Measurements from ENCODE around the gene C1QL3. TPM values are rescaled to one million over a fixed set of nuclear protein-coding genes. Genes with fewer than 3 reads are reported as not detected.

The C1QL3 gene
- total RNA-seq, 2 experiments from 2014 or later, result not detected

GRCh38 chr10:16559236-16559773, 37.6 kb upstream of the C1QL3 start:
- Histone ChIP-seq H3K4me3 (ENCODE audit: low read depth, low read length, poor library complexity, severe bottlenecking) (no peak overlapping the region), H3K9me3 (ENCODE audit: low read length) (no peaks in the 10 kb centered on the region), H3K79me2 (ENCODE audit: insufficient read depth, low read depth, low read length) (no peaks in the 10 kb centered on the region), H3K9me2 (ENCODE audit: insufficient read depth, low read length) (no peaks in the 10 kb centered on the region), H3K4me1 (ENCODE audit: insufficient read depth, low read length, poor library complexity, severe bottlenecking) (no peaks in the 10 kb centered on the region), H3K36me3 (ENCODE audit: insufficient read depth, low read length) (no peaks in the 10 kb centered on the region), H2AFZ (ENCODE audit: low read length) (no peak overlapping the region), H3K4me2 (ENCODE audit: low read length) (no peak overlapping the region), H3K27ac (ENCODE audit: low read depth, low read length, poor library complexity, severe bottlenecking) (no peak overlapping the region), H4K20me1 (ENCODE audit: insufficient read depth, low read length) (no peaks in the 10 kb centered on the region)
- intact Hi-C loops (cut with micrococcal nuclease; ENCODE audit: unreplicated experiment), result no loop called here
- no TSS peak for BruUV-seq (replicated peaks)
- TF ChIP-seq EZH2phosphoT487 (IDR thresholded peaks at IDR 0.05; ENCODE audit: borderline replicate concordance, low read depth, low read length) (no peak), CTCF (conservative IDR thresholded peaks at IDR 0.05; ENCODE audit: low read length) (no peak)
- ChIA-PET POLR2A (interaction anchor here (0.9 kb wide), 1 partner anchor 8 kb away, joined by 4 read pairs; no protein-coding TSS in a partner anchor), CTCF (ENCODE audit: unreplicated experiment) (no interaction called here)
- no peak for DNase-seq (ENCODE audit: low spot score)

- intact Hi-C loops (cut with micrococcal nuclease; ENCODE audit: unreplicated experiment), result no loop called here
- DNase-seq (ENCODE audit: low spot score), result no peak
- H3K9me3 ChIP-seq (ENCODE audit: low read length), result no peaks in the 10 kb centered on the region
- H4K20me1 ChIP-seq (ENCODE audit: insufficient read depth, low read length), result no peaks in the 10 kb centered on the region
- TF ChIP-seq CTCF (conservative IDR thresholded peaks at IDR 0.05; ENCODE audit: low read length) (no peak), EZH2phosphoT487 (IDR thresholded peaks at IDR 0.05; ENCODE audit: borderline replicate concordance, low read depth, low read length) (no peak)
- H3K4me1 ChIP-seq (ENCODE audit: insufficient read depth, low read length, poor library complexity, severe bottlenecking), result no peaks in the 10 kb centered on the region
- POLR2A ChIA-PET, result no interaction called here
- no peaks in the 10 kb centered on the region for H3K9me2 ChIP-seq (ENCODE audit: insufficient read depth, low read length)
- no peaks in the 10 kb centered on the region for H3K79me2 ChIP-seq (ENCODE audit: insufficient read depth, low read depth, low read length)
- H3K4me2 ChIP-seq (ENCODE audit: low read length), result no peak overlapping the region
- CTCF ChIA-PET (ENCODE audit: unreplicated experiment), result no interaction called here
- H3K36me3 ChIP-seq (ENCODE audit: insufficient read depth, low read length), result no peaks in the 10 kb centered on the region
- no peak overlapping the region for H3K27ac ChIP-seq (ENCODE audit: low read depth, low read length, poor library complexity, severe bottlenecking)
- no TSS peak for BruUV-seq (replicated peaks)
- no peak overlapping the region for H2AFZ ChIP-seq (ENCODE audit: low read length)
- no peak overlapping the region for H3K4me3 ChIP-seq (ENCODE audit: low read depth, low read length, poor library complexity, severe bottlenecking)
Observed at GRCh38 chr10:16547973-16548372, 26.3 kb upstream of the C1QL3 start.

- intact Hi-C loops (cut with micrococcal nuclease; ENCODE audit: unreplicated experiment), result no loop called here
- H3K9me3 ChIP-seq (ENCODE audit: low read length), result no peaks in the 10 kb centered on the region
- no peak overlapping the region for H3K4me2 ChIP-seq (ENCODE audit: low read length)
- H3K4me1 ChIP-seq (ENCODE audit: insufficient read depth, low read length, poor library complexity, severe bottlenecking), result no peaks in the 10 kb centered on the region
- no peaks in the 10 kb centered on the region for H3K9me2 ChIP-seq (ENCODE audit: insufficient read depth, low read length)
- ChIA-PET CTCF (ENCODE audit: unreplicated experiment) (no interaction called here), POLR2A (interaction anchor here (1.2 kb wide), 1 partner anchor 30 kb away, joined by 3 read pairs; no protein-coding TSS in a partner anchor)
- H3K4me3 ChIP-seq (ENCODE audit: low read depth, low read length, poor library complexity, severe bottlenecking), result no peak overlapping the region
- DNase-seq (ENCODE audit: low spot score), result peak; percentile 33
- BruUV-seq (replicated peaks), result no TSS peak
- TF ChIP-seq EZH2phosphoT487 (IDR thresholded peaks at IDR 0.05; ENCODE audit: borderline replicate concordance, low read depth, low read length), result no peak
- peak; percentile 77 for TF ChIP-seq CTCF (conservative IDR thresholded peaks at IDR 0.05; ENCODE audit: low read length)
- H3K36me3 ChIP-seq (ENCODE audit: insufficient read depth, low read length), result no peaks in the 10 kb centered on the region
- H4K20me1 ChIP-seq (ENCODE audit: insufficient read depth, low read length), result no peaks in the 10 kb centered on the region
- no peak overlapping the region for H3K27ac ChIP-seq (ENCODE audit: low read depth, low read length, poor library complexity, severe bottlenecking)
- H3K79me2 ChIP-seq (ENCODE audit: insufficient read depth, low read depth, low read length), result no peaks in the 10 kb centered on the region
- H2AFZ ChIP-seq (ENCODE audit: low read length), result no peak overlapping the region
Observed at GRCh38 chr10:16545116-16545736, 23.5 kb upstream of the C1QL3 start.

Measured in OCI-LY7 (cell line).